ENCODE results near the gene ZNF622.

The ZNF622 gene

GRCh38 chr5:16467363-16468219 lies 2.0 kb upstream of the ZNF622 start:
- H4K20me1 ChIP-seq (ENCODE audit: insufficient read depth) = peaks cover 6% of the 10 kb centered on the region; the same call in 1 of the 2 replicates
- H3K27ac ChIP-seq = no peak overlapping the region
- H3K4me2 ChIP-seq = peak overlapping the region; percentile 91; the same call in 1 of the 2 replicates
- peaks cover 9% of the 10 kb centered on the region; the same call in 1 of the 2 replicates for H3K36me3 ChIP-seq (ENCODE audit: insufficient read depth)
- no peak overlapping the region for H3K9ac ChIP-seq
- TF ChIP-seq, protein P1, sequence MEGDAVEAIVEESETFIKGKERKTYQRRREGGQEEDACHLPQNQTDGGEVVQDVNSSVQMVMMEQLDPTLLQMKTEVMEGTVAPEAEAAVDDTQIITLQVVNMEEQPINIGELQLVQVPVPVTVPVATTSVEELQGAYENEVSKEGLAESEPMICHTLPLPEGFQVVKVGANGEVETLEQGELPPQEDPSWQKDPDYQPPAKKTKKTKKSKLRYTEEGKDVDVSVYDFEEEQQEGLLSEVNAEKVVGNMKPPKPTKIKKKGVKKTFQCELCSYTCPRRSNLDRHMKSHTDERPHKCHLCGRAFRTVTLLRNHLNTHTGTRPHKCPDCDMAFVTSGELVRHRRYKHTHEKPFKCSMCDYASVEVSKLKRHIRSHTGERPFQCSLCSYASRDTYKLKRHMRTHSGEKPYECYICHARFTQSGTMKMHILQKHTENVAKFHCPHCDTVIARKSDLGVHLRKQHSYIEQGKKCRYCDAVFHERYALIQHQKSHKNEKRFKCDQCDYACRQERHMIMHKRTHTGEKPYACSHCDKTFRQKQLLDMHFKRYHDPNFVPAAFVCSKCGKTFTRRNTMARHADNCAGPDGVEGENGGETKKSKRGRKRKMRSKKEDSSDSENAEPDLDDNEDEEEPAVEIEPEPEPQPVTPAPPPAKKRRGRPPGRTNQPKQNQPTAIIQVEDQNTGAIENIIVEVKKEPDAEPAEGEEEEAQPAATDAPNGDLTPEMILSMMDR (conservative IDR thresholded peaks at IDR 0.05; ENCODE audit: low read depth, low read length) = no peak
- H2AFZ ChIP-seq (ENCODE audit: low read depth) = no peak overlapping the region
- H3K4me3 ChIP-seq (IDR thresholded peaks at IDR 0.05; ENCODE audit: insufficient read depth, low read depth, low read length) = no peak overlapping the region
- H3K4me1 ChIP-seq (ENCODE audit: low read depth, poor library complexity, severe bottlenecking) = peaks cover 30% of the 10 kb centered on the region
- H3K27me3 ChIP-seq (ENCODE audit: insufficient read depth, low read depth) = no peaks in the 10 kb centered on the region
- peaks cover 33% of the 10 kb centered on the region for H3K79me2 ChIP-seq (ENCODE audit: insufficient read depth, low read depth)

DNA sequence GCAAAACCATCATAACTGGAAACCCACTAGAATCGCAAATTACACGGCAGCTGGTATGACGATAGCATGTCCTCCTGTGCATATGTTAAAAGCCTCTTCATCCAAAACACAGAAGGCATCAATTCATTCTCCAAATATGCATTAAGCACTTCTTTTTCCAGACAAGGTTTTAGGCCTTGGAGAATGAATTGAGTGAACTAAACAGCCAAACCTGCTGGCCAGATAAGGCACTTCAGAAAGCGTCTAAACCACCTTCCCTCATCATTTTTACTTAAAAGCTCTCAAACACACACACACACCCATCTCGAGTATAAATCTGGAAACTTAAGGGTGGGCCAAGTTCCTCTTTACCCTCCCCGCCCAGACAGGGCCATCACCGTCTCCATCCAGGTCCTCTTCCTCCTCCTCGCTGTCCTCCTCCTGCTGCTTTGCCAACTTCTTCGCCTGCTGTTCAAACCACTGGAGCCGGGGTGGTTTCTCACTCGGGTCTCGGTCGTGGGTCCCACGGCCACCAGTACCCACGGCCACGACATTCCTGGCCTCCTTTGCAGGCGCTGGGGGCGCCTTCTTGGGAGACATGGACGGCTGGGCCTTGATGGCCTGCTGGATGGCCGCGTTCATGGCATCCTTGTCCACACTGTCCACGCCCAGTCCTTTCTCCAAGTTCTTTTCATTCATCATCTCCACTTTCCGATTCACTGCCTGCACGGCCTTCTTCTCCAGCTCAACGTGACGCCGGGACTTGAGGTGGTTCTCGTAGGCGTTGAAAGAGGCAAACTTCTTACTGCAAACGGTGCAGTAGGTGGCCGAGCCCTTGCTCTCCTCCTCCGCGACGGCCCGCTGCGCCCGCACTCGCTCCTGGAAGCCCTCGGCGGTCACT lies 696 bp downstream of the ZNF622 start:
- Histone ChIP-seq H3K4me1 (ENCODE audit: low read depth, poor library complexity, severe bottlenecking) (peaks cover 52% of the 10 kb centered on the region), H3K27me3 (ENCODE audit: insufficient read depth, low read depth) (no peaks in the 10 kb centered on the region), H3K36me3 (ENCODE audit: insufficient read depth) (peaks cover 10% of the 10 kb centered on the region; the same call in 1 of the 2 replicates), H3K9ac (peak overlapping the region; percentile 87), H4K20me1 (ENCODE audit: insufficient read depth) (peaks cover 6% of the 10 kb centered on the region; the same call in 1 of the 2 replicates), H3K79me2 (ENCODE audit: insufficient read depth, low read depth) (peaks cover 46% of the 10 kb centered on the region), H3K4me2 (peak overlapping the region; percentile 91), H3K27ac (peak overlapping the region; percentile 69), H3K4me3 (IDR thresholded peaks at IDR 0.05; ENCODE audit: insufficient read depth, low read depth, low read length) (no peak overlapping the region), H2AFZ (ENCODE audit: low read depth) (peak overlapping the region; percentile 91)
- TF ChIP-seq, protein P1 (conservative IDR thresholded peaks at IDR 0.05; ENCODE audit: low read depth, low read length) = no peak

DNA sequence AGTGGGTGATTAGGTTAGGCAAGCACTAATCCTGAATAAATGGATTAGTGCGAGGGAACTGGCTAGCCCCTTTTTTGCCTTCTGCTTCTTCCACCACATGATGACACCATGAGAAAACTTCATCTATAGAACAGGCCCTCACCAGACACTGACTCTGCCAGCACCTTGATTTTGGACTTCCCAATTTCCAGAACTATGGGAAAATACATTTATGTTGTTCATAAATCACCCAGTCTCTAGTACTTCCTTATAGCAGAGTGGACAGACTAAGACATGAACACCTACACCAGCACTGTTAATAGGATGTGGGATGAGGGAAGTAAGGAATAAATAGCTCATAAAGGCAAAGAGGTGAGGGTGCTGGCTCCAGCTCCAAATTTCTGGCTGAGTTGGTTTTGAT lies 1.4 kb downstream of the ZNF622 start:
- Histone ChIP-seq H3K79me2 (ENCODE audit: insufficient read depth, low read depth) (peaks cover 52% of the 10 kb centered on the region), H4K20me1 (ENCODE audit: insufficient read depth) (peaks cover 6% of the 10 kb centered on the region; the same call in 1 of the 2 replicates), H3K4me1 (ENCODE audit: low read depth, poor library complexity, severe bottlenecking) (peaks cover 52% of the 10 kb centered on the region), H2AFZ (ENCODE audit: low read depth) (no peak overlapping the region), H3K36me3 (ENCODE audit: insufficient read depth) (peaks cover 10% of the 10 kb centered on the region; the same call in 1 of the 2 replicates), H3K9ac (peak overlapping the region; percentile 87; the same call in 1 of the 2 replicates), H3K27ac (no peak overlapping the region), H3K4me3 (IDR thresholded peaks at IDR 0.05; ENCODE audit: insufficient read depth, low read depth, low read length) (no peak overlapping the region), H3K4me2 (peak overlapping the region; percentile 91), H3K27me3 (ENCODE audit: insufficient read depth, low read depth) (no peaks in the 10 kb centered on the region)
- TF ChIP-seq, protein P1 (conservative IDR thresholded peaks at IDR 0.05; ENCODE audit: low read depth, low read length) = no peak

DNA sequence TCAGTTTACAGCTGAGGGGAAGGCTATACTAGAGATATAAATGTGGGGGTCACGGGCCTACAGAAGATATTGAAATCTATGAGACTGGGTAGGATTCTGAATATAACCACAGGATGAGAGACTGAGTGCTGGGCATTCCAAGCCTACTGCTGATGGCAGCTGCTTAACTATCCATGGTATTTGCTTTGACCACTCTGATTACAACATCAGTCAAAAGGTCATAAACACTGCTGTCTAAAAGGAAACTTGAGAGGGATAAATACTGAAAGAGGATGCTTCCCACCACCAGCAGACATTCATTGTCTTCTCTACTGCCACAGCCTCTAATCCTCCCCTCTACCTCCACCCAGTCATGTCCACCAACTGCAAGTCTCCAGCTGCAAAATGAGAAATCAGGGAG lies 3.8 kb downstream of the ZNF622 start:
- Histone ChIP-seq H3K36me3 (ENCODE audit: insufficient read depth) (peaks cover 15% of the 10 kb centered on the region; the same call in 1 of the 2 replicates), H3K79me2 (ENCODE audit: insufficient read depth, low read depth) (peaks cover 52% of the 10 kb centered on the region), H3K9ac (no peak overlapping the region), H3K4me2 (no peak overlapping the region), H2AFZ (ENCODE audit: low read depth) (no peak overlapping the region), H3K4me3 (IDR thresholded peaks at IDR 0.05; ENCODE audit: insufficient read depth, low read depth, low read length) (no peak overlapping the region), H3K27me3 (ENCODE audit: insufficient read depth, low read depth) (no peaks in the 10 kb centered on the region), H4K20me1 (ENCODE audit: insufficient read depth) (peaks cover 6% of the 10 kb centered on the region; the same call in 1 of the 2 replicates), H3K27ac (no peak overlapping the region), H3K4me1 (ENCODE audit: low read depth, poor library complexity, severe bottlenecking) (peaks cover 43% of the 10 kb centered on the region)
- TF ChIP-seq, protein P1 (conservative IDR thresholded peaks at IDR 0.05; ENCODE audit: low read depth, low read length) = no peak
